OCI-LY7 (cell line): ENCODE data around the gene XPR1. TPM values are rescaled to one million over a fixed set of nuclear protein-coding genes. Genes with fewer than 3 reads are reported as not detected.

Experiments used
- BruUV-seq: library from RNA; stranded (reverse); fragments of 400-500 nt; replicated peaks from 2 replicates; lab custom pipeline; 2021; lab: Mats Ljungman, UMichigan
- CTCF ChIA-PET: fragments of 300-600 bp; sonication (Branson Sonifier 250); formaldehyde crosslinking; loops from one replicate; lab custom pipeline; 2022; ENCODE audit warnings: antibody characterized with exemption; ENCODE audit not compliant: unreplicated experiment; lab: Charles Lee
- POLR2A ChIA-PET: fragments of 300-600 bp; sonication (Branson Sonifier 250); formaldehyde crosslinking; loops from one replicate; lab custom pipeline; 2022; ENCODE audit warnings: antibody characterized with exemption; lab: Charles Lee
- DNase-seq: peaks from one replicate; pipeline ENCODE4 v3.0.0-alpha.2; 2015; ENCODE audit warnings: low spot score
- H2AFZ ChIP-seq: fragments of 200-600 bp; sonication (generic), shearing (Covaris generic); 2 replicates; pipeline ENCODE4 v1.6.1; 2014; ENCODE audit warnings: mild to moderate bottlenecking, antibody characterized with exemption, low read length, moderate library complexity
- H3K27ac ChIP-seq: fragments of 200-600 bp; sonication (generic); 2 replicates; pipeline ENCODE4 v1.5.1; 2014; ENCODE audit warnings: mixed run types, low read depth, mild to moderate bottlenecking, moderate library complexity, low read length, inconsistent platforms; ENCODE audit not compliant: poor library complexity, severe bottlenecking
- H3K36me3 ChIP-seq: fragments of 200-600 bp; sonication (generic); 2 replicates; pipeline ENCODE4 v1.6.1; 2014; ENCODE audit warnings: mild to moderate bottlenecking, antibody characterized with exemption, low read length, moderate library complexity, mixed read lengths; ENCODE audit not compliant: insufficient read depth
- H3K4me1 ChIP-seq: fragments of 200-600 bp; sonication (generic); 2 replicates; pipeline ENCODE4 v1.5.1; 2014; ENCODE audit warnings: mild to moderate bottlenecking, low read length; ENCODE audit not compliant: insufficient read depth, poor library complexity, severe bottlenecking
- H3K4me2 ChIP-seq: fragments of 200-600 bp; sonication (generic); 2 replicates; pipeline ENCODE4 v1.6.1; 2014; ENCODE audit warnings: mild to moderate bottlenecking, low read length
- H3K4me3 ChIP-seq: fragments of 200-600 bp; sonication (generic); 2 replicates; pipeline ENCODE4 v1.5.1; 2014; ENCODE audit warnings: mild to moderate bottlenecking, low read depth, low read length; ENCODE audit not compliant: poor library complexity, severe bottlenecking
- H3K79me2 ChIP-seq: fragments of 200-600 bp; sonication (generic); 2 replicates; pipeline ENCODE4 v1.6.1; 2016; ENCODE audit warnings: low read depth, mild to moderate bottlenecking, low read length, moderate library complexity, mixed read lengths; ENCODE audit not compliant: insufficient read depth
- H3K9me2 ChIP-seq: fragments of 200-600 bp; sonication (generic); 2 replicates; pipeline ENCODE4 v1.6.1; 2016; ENCODE audit warnings: mild to moderate bottlenecking, low read length, mixed read lengths; ENCODE audit not compliant: insufficient read depth
- H3K9me3 ChIP-seq: fragments of 200-600 bp; sonication (generic); 2 replicates; pipeline ENCODE4 v1.6.1; 2014; ENCODE audit warnings: mild to moderate bottlenecking, mixed run types, low read length, mixed read lengths
- H4K20me1 ChIP-seq: fragments of 200-600 bp; sonication (generic); 2 replicates; pipeline ENCODE4 v1.6.1; 2014; ENCODE audit warnings: mild to moderate bottlenecking, antibody characterized with exemption, low read length, moderate library complexity, mixed read lengths; ENCODE audit not compliant: insufficient read depth
- CTCF ChIP-seq: fragments of 200-600 bp; sonication (generic); conservative IDR thresholded peaks from 2 replicates; pipeline ENCODE4 v1.5.1; 2014; ENCODE audit warnings: mild to moderate bottlenecking, antibody characterized with exemption, low read length, moderate library complexity, mixed read lengths
- EZH2phosphoT487 ChIP-seq: fragments of 200-600 bp; sonication (generic); IDR thresholded peaks from 2 replicates; pipeline ENCODE4 v1.6.1; 2018; ENCODE audit warnings: low read depth, borderline replicate concordance, mild to moderate bottlenecking, mixed run types, antibody characterized with exemption, low read length, moderate library complexity, mixed read lengths
- intact Hi-C: fragments of 100-400 bp; cut with micrococcal nuclease; formaldehyde crosslinking; loops from one replicate; pipeline ENCODE4 v1.10.0; 2022; ENCODE audit not compliant: unreplicated experiment
- total RNA-seq, 2 experiments: library from RNA; depleted of rRNA in 1 of 2; stranded (reverse); fragments of >200 nt in 1 of 2; shearing (Covaris generic) in 1 of 2; gene quantifications; 2 replicates each; pipeline ENCODE4 v1.2.3, GENCODE V29; 2014 to 2022

XPR1 gene
- total RNA-seq, 2 experiments from 2014 or later, result 8.6 to 17.2 TPM

GRCh38 chr1:180898441-180899219 is 266.8 kb downstream of the XPR1 start:
- Histone ChIP-seq H3K36me3 (no peaks in the 10 kb centered on the region), H3K4me3 (no peak overlapping the region), H3K27ac (no peak overlapping the region), H3K4me2 (no peak overlapping the region), H2AFZ (no peak overlapping the region), H3K9me3 (no peaks in the 10 kb centered on the region), H3K9me2 (no peaks in the 10 kb centered on the region), H3K79me2 (no peaks in the 10 kb centered on the region), H4K20me1 (no peaks in the 10 kb centered on the region), H3K4me1 (no peaks in the 10 kb centered on the region)
- TF ChIP-seq EZH2phosphoT487 (no peak), CTCF (no peak)
- DNase-seq, result no peak
- POLR2A ChIA-PET, result no interaction called here
- no TSS peak for BruUV-seq
- intact Hi-C loops, result no loop called here
- CTCF ChIA-PET, result interaction anchor here (0.6 kb wide), 1 partner anchor 45 kb away, joined by 3 read pairs; no protein-coding TSS in a partner anchor

GRCh38 chr1:180899262-180899661 is 267.4 kb downstream of the XPR1 start:
- Histone ChIP-seq H4K20me1 (no peaks in the 10 kb centered on the region), H3K4me1 (no peaks in the 10 kb centered on the region), H3K79me2 (no peaks in the 10 kb centered on the region), H3K4me2 (no peak overlapping the region), H2AFZ (no peak overlapping the region), H3K27ac (no peak overlapping the region), H3K9me3 (no peaks in the 10 kb centered on the region), H3K4me3 (no peak overlapping the region), H3K36me3 (no peaks in the 10 kb centered on the region), H3K9me2 (no peaks in the 10 kb centered on the region)
- intact Hi-C loops, result no loop called here
- no TSS peak for BruUV-seq
- DNase-seq, result no peak
- POLR2A ChIA-PET, result no interaction called here
- TF ChIP-seq EZH2phosphoT487 (no peak), CTCF (no peak)
- CTCF ChIA-PET, result interaction anchor here (0.6 kb wide), 1 partner anchor 44 kb away, joined by 3 read pairs; no protein-coding TSS in a partner anchor
